SK-N-SH treated with all-trans-retinoic acid at 6 μM for 48 hours (cell line): ENCODE data around the gene BCL2A1.

Experiments used
- ATAC-seq: fragments of 200-7000 bp; cut with Tn5 transposase; 3 replicates; pipeline ENCODE4 v1.9.1; 2020; ENCODE audit warnings: mild to moderate bottlenecking, moderate library complexity
- ARNTL ChIP-seq: fragments of 450-650 bp; formaldehyde crosslinking; IDR thresholded peaks from 2 replicates; pipeline ENCODE4 v1.5.0; 2020; ENCODE audit warnings: low read depth, mild to moderate bottlenecking, moderate library complexity, borderline replicate concordance
- BACH2 ChIP-seq: fragments of 250-450 bp; sonication (Bioruptor Pico); IDR thresholded peaks from 2 replicates; pipeline ENCODE4 v1.9.0; 2021; ENCODE audit warnings: mild to moderate bottlenecking, borderline replicate concordance
- CSRNP3 ChIP-seq: fragments of 250-450 bp; sonication (Bioruptor Pico); IDR thresholded peaks from 2 replicates; pipeline ENCODE4 v1.5.1; 2021; ENCODE audit warnings: mild to moderate bottlenecking, moderate library complexity
- ESRRG ChIP-seq: fragments of 250-450 bp; sonication (Bioruptor Pico); IDR thresholded peaks from 2 replicates; pipeline ENCODE4 v1.6.1; 2021; ENCODE audit warnings: mild to moderate bottlenecking
- GLIS3 ChIP-seq: fragments of 250-450 bp; sonication (Bioruptor Pico); IDR thresholded peaks from 2 replicates; pipeline ENCODE4 v1.5.0; 2020; ENCODE audit warnings: mild to moderate bottlenecking, moderate library complexity
- OSR1 ChIP-seq: fragments of 250-450 bp; sonication (Bioruptor Pico); IDR thresholded peaks from 2 replicates; pipeline ENCODE4 v1.8.0; 2022; ENCODE audit warnings: moderate library complexity, mild to moderate bottlenecking, inconsistent platforms
- PATZ1 ChIP-seq: fragments of 250-450 bp; sonication (Bioruptor Pico); IDR thresholded peaks from 2 replicates; pipeline ENCODE4 v1.8.0; 2020; ENCODE audit warnings: mild to moderate bottlenecking, moderate library complexity, borderline replicate concordance
- POU6F1 ChIP-seq: fragments of 250-450 bp; sonication (Bioruptor Pico); IDR thresholded peaks from 2 replicates; pipeline ENCODE4 v1.8.0; 2021; ENCODE audit warnings: low read depth, mild to moderate bottlenecking, moderate library complexity, borderline replicate concordance
- PPARA ChIP-seq: fragments of 250-450 bp; sonication (Bioruptor Pico); IDR thresholded peaks from 2 replicates; pipeline ENCODE4 v1.5.0; 2020; ENCODE audit warnings: mild to moderate bottlenecking, borderline replicate concordance
- RARB ChIP-seq: fragments of 250-450 bp; sonication (Bioruptor Pico); IDR thresholded peaks from 2 replicates; pipeline ENCODE4 v1.8.0; 2021; ENCODE audit warnings: mild to moderate bottlenecking, moderate library complexity
- SNAI2 ChIP-seq: fragments of 250-450 bp; sonication (Bioruptor Pico); IDR thresholded peaks from 2 replicates; pipeline ENCODE4 v1.5.0; 2020; ENCODE audit warnings: mild to moderate bottlenecking, moderate library complexity
- TCF4 ChIP-seq: fragments of 250-450 bp; sonication (Bioruptor Pico); IDR thresholded peaks from 2 replicates; pipeline ENCODE4 v1.8.0; 2021; ENCODE audit warnings: mild to moderate bottlenecking, moderate library complexity, borderline replicate concordance
- TOX ChIP-seq: fragments of 250-450 bp; sonication (Bioruptor Pico); IDR thresholded peaks from 2 replicates; pipeline ENCODE4 v1.8.0; 2021; ENCODE audit warnings: mild to moderate bottlenecking, moderate library complexity, borderline replicate concordance
- TSHZ2 ChIP-seq: fragments of 250-450 bp; sonication (Bioruptor Pico); IDR thresholded peaks from 2 replicates; pipeline ENCODE4 v1.5.0; 2020; ENCODE audit warnings: mild to moderate bottlenecking, moderate library complexity
- ZC3H10 ChIP-seq: fragments of 250-450 bp; sonication (Bioruptor Pico); IDR thresholded peaks from 2 replicates; pipeline ENCODE4 v1.5.1; 2021; ENCODE audit warnings: mild to moderate bottlenecking, moderate library complexity
- ZFP3 ChIP-seq: fragments of 250-450 bp; sonication (Bioruptor Pico); IDR thresholded peaks from 2 replicates; pipeline ENCODE4 v1.5.0; 2020; ENCODE audit warnings: mild to moderate bottlenecking, moderate library complexity
- ZFP30 ChIP-seq: fragments of 450-650 bp; formaldehyde crosslinking; IDR thresholded peaks from 2 replicates; pipeline ENCODE4 v1.5.0; 2022; ENCODE audit warnings: mild to moderate bottlenecking, moderate library complexity
- ZNF565 ChIP-seq: fragments of 450-650 bp; formaldehyde crosslinking; conservative IDR thresholded peaks from 2 replicates; pipeline ENCODE4 v1.5.0; 2020; ENCODE audit warnings: low read depth, mild to moderate bottlenecking, moderate library complexity
- ZNF70 ChIP-seq: fragments of 450-650 bp; formaldehyde crosslinking; IDR thresholded peaks from 2 replicates; pipeline ENCODE4 v1.5.0; 2020; ENCODE audit warnings: mild to moderate bottlenecking, moderate library complexity
- ZNF8 ChIP-seq: fragments of 450-650 bp; formaldehyde crosslinking; IDR thresholded peaks from 2 replicates; pipeline ENCODE4 v1.5.0; 2020; ENCODE audit warnings: mild to moderate bottlenecking, moderate library complexity
- TF ChIP-seq, protein P1 (sequence below): fragments of 250-450 bp; sonication (Bioruptor Pico); IDR thresholded peaks from 2 replicates; pipeline ENCODE4 v1.5.1; 2020; ENCODE audit warnings: low read depth, mild to moderate bottlenecking, moderate library complexity

The BCL2A1 gene

GRCh38 chr15:79950247-79950646 lies 20.7 kb downstream of the BCL2A1 start:
- no peak for ATAC-seq
- TF ChIP-seq, protein P1, sequence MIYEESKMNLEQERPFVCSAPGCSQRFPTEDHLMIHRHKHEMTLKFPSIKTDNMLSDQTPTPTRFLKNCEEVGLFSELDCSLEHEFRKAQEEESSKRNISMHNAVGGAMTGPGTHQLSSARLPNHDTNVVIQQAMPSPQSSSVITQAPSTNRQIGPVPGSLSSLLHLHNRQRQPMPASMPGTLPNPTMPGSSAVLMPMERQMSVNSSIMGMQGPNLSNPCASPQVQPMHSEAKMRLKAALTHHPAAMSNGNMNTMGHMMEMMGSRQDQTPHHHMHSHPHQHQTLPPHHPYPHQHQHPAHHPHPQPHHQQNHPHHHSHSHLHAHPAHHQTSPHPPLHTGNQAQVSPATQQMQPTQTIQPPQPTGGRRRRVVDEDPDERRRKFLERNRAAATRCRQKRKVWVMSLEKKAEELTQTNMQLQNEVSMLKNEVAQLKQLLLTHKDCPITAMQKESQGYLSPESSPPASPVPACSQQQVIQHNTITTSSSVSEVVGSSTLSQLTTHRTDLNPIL = no peak
- TF ChIP-seq SNAI2 (CRISPR knock-in tag) (no peak), RARB (CRISPR knock-in tag) (no peak), BACH2 (CRISPR knock-in tag) (no peak), TSHZ2 (CRISPR knock-in tag) (no peak), ZNF70 (CRISPR knock-in tag) (no peak), GLIS3 (no peak), TOX (CRISPR knock-in tag) (no peak), PPARA (CRISPR knock-in tag) (no peak), ARNTL (CRISPR knock-in tag) (no peak), ZNF8 (no peak)

GRCh38 chr15:79948761-79949160 lies 22.2 kb downstream of the BCL2A1 start:
- TF ChIP-seq ZFP3 (CRISPR knock-in tag) = no peak
- TF ChIP-seq SNAI2 (CRISPR knock-in tag) = no peak
- no peak for TF ChIP-seq TOX (CRISPR knock-in tag)
- TF ChIP-seq TSHZ2 (CRISPR knock-in tag) = no peak
- no peak for TF ChIP-seq ZFP30 (CRISPR knock-in tag)
- TF ChIP-seq OSR1 = no peak
- no peak for TF ChIP-seq PATZ1 (CRISPR knock-in tag)
- TF ChIP-seq BACH2 (CRISPR knock-in tag) = no peak
- TF ChIP-seq ARNTL (CRISPR knock-in tag) = no peak
- no peak for TF ChIP-seq POU6F1 (CRISPR knock-in tag)
- no peak for ATAC-seq

DNA sequence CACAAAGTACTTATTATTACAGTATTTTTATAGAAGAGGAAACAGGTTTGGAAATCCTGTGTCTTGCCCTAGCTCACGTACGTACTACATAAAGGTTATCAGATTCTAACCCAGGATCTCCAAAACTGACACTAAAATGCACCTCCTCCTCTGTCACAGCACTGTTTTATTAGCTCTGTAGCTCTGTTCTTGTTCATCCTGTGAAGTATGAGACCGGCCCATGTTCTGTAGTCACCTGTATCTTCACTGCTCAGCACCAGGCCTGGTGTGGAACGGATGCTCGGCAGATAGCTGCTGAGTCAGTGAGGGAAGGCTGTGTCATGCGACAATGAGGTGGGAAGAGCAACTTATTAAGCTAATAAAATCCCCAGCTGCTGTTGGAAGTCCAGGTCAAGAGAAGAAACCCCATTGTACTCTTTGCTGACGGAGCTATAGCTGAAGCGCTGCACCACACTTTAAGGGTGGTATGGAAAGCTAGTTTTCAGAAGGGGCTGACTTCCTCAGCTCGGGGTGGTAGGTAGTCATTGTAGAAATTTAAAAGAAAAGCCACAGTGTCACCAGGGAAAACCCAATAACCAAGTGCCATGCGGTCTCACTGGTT lies 22.8 kb downstream of the BCL2A1 start:
- ATAC-seq = no peak
- no peak for TF ChIP-seq ZNF565
- TF ChIP-seq ESRRG = no peak
- no peak for TF ChIP-seq POU6F1 (CRISPR knock-in tag)
- no peak for TF ChIP-seq TCF4 (CRISPR knock-in tag)
- no peak for TF ChIP-seq CSRNP3 (CRISPR knock-in tag)
- no peak for TF ChIP-seq OSR1
- TF ChIP-seq PATZ1 (CRISPR knock-in tag) = no peak
- no peak for TF ChIP-seq ZC3H10 (CRISPR knock-in tag)
- TF ChIP-seq ZFP3 (CRISPR knock-in tag) = no peak
